ENCODE measurements around the gene TSPAN6. TPM values are rescaled to one million over a fixed set of nuclear protein-coding genes. Genes with fewer than 3 reads are reported as not detected.

Gene TSPAN6
- total RNA-seq, 2 donors from 2014 or later = 7.2 to 13.0 TPM

- peaks cover 0 to 4% of the 10 kb centered on the region in 2 donors for H3K4me1 ChIP-seq (ENCODE audit: control insufficient read depth in 1 of 2, low read depth in 2 of 2)
- H3K27ac ChIP-seq = no peak overlapping the region
- H3K4me3 ChIP-seq = no peak overlapping the region
- TF ChIP-seq CTCF (IDR thresholded peaks at IDR 0.05) = no peak
- ATAC-seq (ENCODE audit: insufficient number of reproducible peaks, low FRiP score, low read depth) (no peak), DNase-seq (ENCODE audit: low spot score) (no peak)
- H3K9me3 ChIP-seq = no peaks in the 10 kb centered on the region
- no peaks in the 10 kb centered on the region for H3K27me3 ChIP-seq (replicated peaks; ENCODE audit: insufficient read depth)
- H3K36me3 ChIP-seq = no peaks in the 10 kb centered on the region
These were observed 17.7 kb upstream of the TSPAN6 start for GRCh38 chrX:100654261-100654660.

- Histone ChIP-seq H3K27ac (no peak overlapping the region), H3K4me1 (ENCODE audit: control insufficient read depth in 1 of 2, low read depth in 2 of 2) (peaks cover 5 to 14% of the 10 kb centered on the region in 2 donors), H3K36me3 (no peaks in the 10 kb centered on the region), H3K4me3 (no peak overlapping the region), H3K9me3 (no peaks in the 10 kb centered on the region), H3K27me3 (replicated peaks; ENCODE audit: insufficient read depth) (no peaks in the 10 kb centered on the region)
- no peak for TF ChIP-seq CTCF (IDR thresholded peaks at IDR 0.05)
- ATAC-seq (ENCODE audit: insufficient number of reproducible peaks, low FRiP score, low read depth) (no peak), DNase-seq (ENCODE audit: low spot score) (no peak)
These were observed 15.7 kb upstream of the TSPAN6 start for GRCh38 chrX:100652266-100652665.

- DNase-seq (ENCODE audit: low spot score) = no peak
- Histone ChIP-seq H3K4me3 (no peak overlapping the region), H3K27me3 (replicated peaks; ENCODE audit: insufficient read depth) (no peaks in the 10 kb centered on the region), H3K36me3 (no peaks in the 10 kb centered on the region), H3K9me3 (no peaks in the 10 kb centered on the region), H3K4me1 (ENCODE audit: control insufficient read depth in 1 of 2, low read depth in 2 of 2) (peaks cover 5 to 14% of the 10 kb centered on the region in 2 donors), H3K27ac (peak overlapping the region in 1 of 2 donors; percentile 71)
- no peak for ATAC-seq (ENCODE audit: insufficient number of reproducible peaks, low FRiP score, low read depth)
- TF ChIP-seq CTCF (IDR thresholded peaks at IDR 0.05) = no peak
These were observed 14.2 kb upstream of the TSPAN6 start for GRCh38 chrX:100650841-100651240.

- DNase-seq (ENCODE audit: low spot score) (no peak), ATAC-seq (ENCODE audit: insufficient number of reproducible peaks, low FRiP score, low read depth) (peak; percentile 35)
- no peak for TF ChIP-seq CTCF (IDR thresholded peaks at IDR 0.05)
- H3K36me3 ChIP-seq = no peaks in the 10 kb centered on the region
- H3K27ac ChIP-seq = peak overlapping the region; percentile 38 to 71
- no peaks in the 10 kb centered on the region for H3K9me3 ChIP-seq
- H3K4me3 ChIP-seq = no peak overlapping the region
- H3K27me3 ChIP-seq (replicated peaks; ENCODE audit: insufficient read depth) = no peaks in the 10 kb centered on the region
- peaks cover 5 to 20% of the 10 kb centered on the region in 2 donors for H3K4me1 ChIP-seq (ENCODE audit: control insufficient read depth in 1 of 2, low read depth in 2 of 2)
These were observed 13.1 kb upstream of the TSPAN6 start for GRCh38 chrX:100649550-100650356.

- Histone ChIP-seq H3K27me3 (replicated peaks; ENCODE audit: insufficient read depth) (no peaks in the 10 kb centered on the region), H3K4me3 (no peak overlapping the region), H3K36me3 (no peaks in the 10 kb centered on the region), H3K27ac (peak overlapping the region; percentile 67 to 71), H3K4me1 (ENCODE audit: control insufficient read depth in 1 of 2, low read depth in 2 of 2) (peaks cover 5 to 27% of the 10 kb centered on the region in 2 donors), H3K9me3 (no peaks in the 10 kb centered on the region)
- ATAC-seq (ENCODE audit: insufficient number of reproducible peaks, low FRiP score, low read depth) (no peak), DNase-seq (ENCODE audit: low spot score) (no peak)
- no peak for TF ChIP-seq CTCF (IDR thresholded peaks at IDR 0.05)
These were observed 12.1 kb upstream of the TSPAN6 start for GRCh38 chrX:100648458-100649417.
